Measurements from ENCODE around the gene KSR1. TPM values are rescaled to one million over a fixed set of nuclear protein-coding genes. Genes with fewer than 3 reads are reported as not detected.

The KSR1 gene
- total RNA-seq, 2 experiments from 2014 or later: 53.9 to 58.2 TPM

GRCh38 chr17:27428781-27429505 is 27.3 kb upstream of the KSR1 start:
- intact Hi-C loops (cut with micrococcal nuclease): no loop called here
- TF ChIP-seq CTCF (IDR thresholded peaks at IDR 0.05): no peak
- POLR2A ChIA-PET: no interaction called here
- DNase-seq (no peak), ATAC-seq (no peak)
- Mint-ChIP-seq H3K27ac (no peak overlapping the region), H3K27me3 (no peaks in the 10 kb centered on the region), H3K4me1 (ENCODE audit: low read depth) (no peaks in the 10 kb centered on the region), H3K36me3 (ENCODE audit: low read depth) (no peaks in the 10 kb centered on the region), H3K4me3 (no peak overlapping the region), H3K9me3 (peaks cover 2% of the 10 kb centered on the region)
- CTCF ChIA-PET: no interaction called here

- no peak overlapping the region for H3K4me3 Mint-ChIP-seq
- DNase-seq (no peak), ATAC-seq (no peak)
- no peaks in the 10 kb centered on the region for H3K36me3 Mint-ChIP-seq (ENCODE audit: low read depth)
- no peak for TF ChIP-seq CTCF (IDR thresholded peaks at IDR 0.05)
- H3K9me3 Mint-ChIP-seq: peaks cover 2% of the 10 kb centered on the region
- CTCF ChIA-PET: no interaction called here
- H3K27ac Mint-ChIP-seq: no peak overlapping the region
- no peaks in the 10 kb centered on the region for H3K27me3 Mint-ChIP-seq
- intact Hi-C loops (cut with micrococcal nuclease): no loop called here
- H3K4me1 Mint-ChIP-seq (ENCODE audit: low read depth): no peaks in the 10 kb centered on the region
- POLR2A ChIA-PET: no interaction called here
These were observed 26.4 kb upstream of the KSR1 start for GRCh38 chr17:27429666-27430382.

- peaks cover 2% of the 10 kb centered on the region for H3K9me3 Mint-ChIP-seq
- H3K27ac Mint-ChIP-seq: no peak overlapping the region
- intact Hi-C loops (cut with micrococcal nuclease): no loop called here
- no peaks in the 10 kb centered on the region for H3K27me3 Mint-ChIP-seq
- ATAC-seq: no peak
- POLR2A ChIA-PET: interaction anchor here (1.6 kb wide), 1 partner anchor 25 kb away, joined by 4 read pairs; the partner anchor contains the start of gene KSR1
- no peaks in the 10 kb centered on the region for H3K36me3 Mint-ChIP-seq (ENCODE audit: low read depth)
- no peaks in the 10 kb centered on the region for H3K4me1 Mint-ChIP-seq (ENCODE audit: low read depth)
- H3K4me3 Mint-ChIP-seq: no peak overlapping the region
- TF ChIP-seq CTCF (IDR thresholded peaks at IDR 0.05): no peak
- CTCF ChIA-PET: interaction anchor here (1.7 kb wide), 1 partner anchor 48 kb away, joined by 4 read pairs; no protein-coding TSS in a partner anchor
- DNase-seq: no peak
These were observed 25.8 kb upstream of the KSR1 start for GRCh38 chr17:27430383-27430840.

- ATAC-seq (no peak), DNase-seq (no peak)
- intact Hi-C loops (cut with micrococcal nuclease): no loop called here
- Mint-ChIP-seq H3K4me3 (no peak overlapping the region), H3K27ac (no peak overlapping the region), H3K4me1 (ENCODE audit: low read depth) (no peaks in the 10 kb centered on the region), H3K9me3 (peaks cover 2% of the 10 kb centered on the region), H3K36me3 (ENCODE audit: low read depth) (no peaks in the 10 kb centered on the region), H3K27me3 (no peaks in the 10 kb centered on the region)
- ChIA-PET CTCF (interaction anchor here (1.7 kb wide), 1 partner anchor 49 kb away, joined by 4 read pairs; no protein-coding TSS in a partner anchor), POLR2A (interaction anchor here (1.6 kb wide), 1 partner anchor 25 kb away, joined by 4 read pairs; the partner anchor contains the start of gene KSR1)
- peak; percentile 14 for TF ChIP-seq CTCF (IDR thresholded peaks at IDR 0.05)
These were observed 25.3 kb upstream of the KSR1 start for GRCh38 chr17:27430882-27431491.
